SJSA1 (cell line): ENCODE measurements around the gene PHAX. TPM values are rescaled to one million over a fixed set of nuclear protein-coding genes. Genes with fewer than 3 reads are reported as not detected.
"Not testable (repeated sequence)": the region's sequence is repeated elsewhere in the genome, so short reads cannot be mapped to it uniquely, and the experiment has no call there.

ENCODE experiments used
- DNase-seq, 2 experiments: peaks; one replicate each; pipeline ENCODE4 v3.0.0-alpha.2; 2015 to 2020; ENCODE audit warnings: low spot score in 2 of 2, low read depth in 1 of 2
- H3K27ac ChIP-seq: fragments of 250-450 bp; sonication (Bioruptor Pico); 2 replicates; pipeline ENCODE4 v1.5.1; 2020; ENCODE audit warnings: mild to moderate bottlenecking, moderate library complexity
- H3K27me3 ChIP-seq: fragments of 250-450 bp; sonication (Bioruptor Pico); replicated peaks from 2 replicates; pipeline ENCODE4 v1.5.1; 2020; ENCODE audit warnings: mild to moderate bottlenecking, moderate library complexity
- H3K36me3 ChIP-seq: fragments of 250-450 bp; sonication (Bioruptor Pico); 2 replicates; pipeline ENCODE4 v1.5.1; 2020; ENCODE audit warnings: mild to moderate bottlenecking
- H3K4me1 ChIP-seq: fragments of 250-450 bp; sonication (Bioruptor Pico); replicated peaks from 2 replicates; pipeline ENCODE4 v1.6.1; 2021; ENCODE audit warnings: mild to moderate bottlenecking
- H3K4me3 ChIP-seq: fragments of 250-450 bp; sonication (Bioruptor Pico); 2 replicates; pipeline ENCODE4 v1.5.1; 2020; ENCODE audit warnings: mild to moderate bottlenecking
- H3K9me3 ChIP-seq: fragments of 250-450 bp; sonication (Bioruptor Pico); replicated peaks from 2 replicates; pipeline ENCODE4 v1.5.1; 2020; ENCODE audit warnings: mild to moderate bottlenecking
- total RNA-seq: library from RNA; depleted of rRNA; stranded (reverse); fragments of >200 nt; shearing (Covaris generic); gene quantifications from 2 replicates; pipeline ENCODE4 v1.2.3, GENCODE V29; 2014; rRNA removed

Gene PHAX, protein sequence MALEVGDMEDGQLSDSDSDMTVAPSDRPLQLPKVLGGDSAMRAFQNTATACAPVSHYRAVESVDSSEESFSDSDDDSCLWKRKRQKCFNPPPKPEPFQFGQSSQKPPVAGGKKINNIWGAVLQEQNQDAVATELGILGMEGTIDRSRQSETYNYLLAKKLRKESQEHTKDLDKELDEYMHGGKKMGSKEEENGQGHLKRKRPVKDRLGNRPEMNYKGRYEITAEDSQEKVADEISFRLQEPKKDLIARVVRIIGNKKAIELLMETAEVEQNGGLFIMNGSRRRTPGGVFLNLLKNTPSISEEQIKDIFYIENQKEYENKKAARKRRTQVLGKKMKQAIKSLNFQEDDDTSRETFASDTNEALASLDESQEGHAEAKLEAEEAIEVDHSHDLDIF
- total RNA-seq, result 94.9 and 147 TPM in 2 replicates

DNA sequence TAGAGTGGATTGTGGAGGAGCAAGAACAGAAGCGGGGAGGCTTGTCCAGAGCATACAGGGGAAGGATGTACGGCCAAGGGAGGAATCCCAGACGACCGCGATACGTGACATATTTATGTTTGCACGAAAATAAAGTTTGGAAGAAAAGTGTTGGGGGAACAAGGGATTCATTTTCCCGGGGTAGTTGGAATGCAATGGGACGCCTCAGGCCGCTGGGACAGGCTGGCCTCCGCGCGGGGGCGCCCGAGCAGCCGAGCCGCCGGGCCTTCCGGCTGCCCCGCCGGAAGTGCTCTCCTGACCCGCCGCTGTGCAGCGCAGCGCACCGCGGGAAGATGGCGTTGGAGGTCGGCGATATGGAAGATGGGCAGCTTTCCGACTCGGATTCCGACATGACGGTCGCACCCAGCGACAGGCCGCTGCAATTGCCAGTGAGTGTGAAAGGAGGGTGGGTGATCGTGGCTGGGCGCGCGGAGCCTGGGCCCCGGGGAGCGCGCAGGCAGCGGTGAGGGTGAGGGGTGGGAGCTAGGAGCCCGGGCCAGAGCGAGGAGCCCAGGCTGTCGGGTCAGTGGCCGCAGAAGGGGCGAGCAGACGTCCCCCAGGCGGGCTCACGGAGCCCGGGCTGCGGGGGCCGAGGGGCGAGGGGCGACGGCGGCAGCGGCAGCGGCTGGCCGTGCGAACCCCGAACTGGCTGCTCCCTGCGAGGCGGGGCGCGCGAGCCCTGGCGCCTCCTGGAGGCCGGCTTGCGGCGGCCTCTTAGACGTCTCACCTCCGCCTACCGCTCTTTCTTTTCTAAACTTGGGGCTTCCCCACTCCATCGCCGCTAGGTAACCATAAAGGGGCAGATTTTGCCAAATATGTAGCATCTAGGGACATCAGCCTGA, at the start of gene PHAX:
TSS of gene PHAX (plus strand) at position 317 of the 881 bp plus-strand sequence. CDS start at position 333, 16 bp downstream.
- Histone ChIP-seq H3K4me3 (peak within 1 kb of the TSS; percentile 95), H3K27me3 (no peaks in the 10 kb centered on the region), H3K36me3 (peaks cover 45% of the 10 kb centered on the region), H3K27ac (peak within 1 kb of the TSS; percentile 68), H3K9me3 (no peaks in the 10 kb centered on the region; the same call in 1 of the 2 replicates), H3K4me1 (peaks cover 21% of the 10 kb centered on the region)
- peak; percentile 83 to 84 for DNase-seq

DNA sequence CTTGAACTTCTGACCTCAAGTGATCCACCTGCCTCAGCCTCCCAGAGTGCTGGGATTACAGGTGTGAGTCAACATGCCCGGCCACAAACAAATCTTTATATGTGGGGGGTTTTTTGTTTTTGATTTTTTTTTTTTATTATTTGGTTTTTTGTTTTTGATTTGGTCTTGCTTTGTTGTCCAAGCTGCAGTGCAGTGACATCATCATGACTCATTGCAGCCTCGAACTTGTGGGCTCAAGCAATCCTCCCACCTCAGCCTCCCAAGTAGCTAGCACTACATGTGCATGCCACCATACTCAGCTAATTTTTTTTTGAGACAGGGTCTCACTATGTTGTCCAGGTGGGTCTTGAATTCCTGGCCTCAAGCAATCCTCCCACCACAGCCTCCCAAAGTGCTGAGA, 48.1 kb upstream of the PHAX start:
- peak in 1 of 2 experiments; percentile 40 for DNase-seq
- Histone ChIP-seq H3K27ac (no peak overlapping the region), H3K27me3 (no peaks in the 10 kb centered on the region), H3K9me3 (0 out of 2 replicates have a peak, but pooled peaks cover 2% of the 10 kb centered on the region), H3K4me3 (no peak overlapping the region), H3K36me3 (peaks cover 73% of the 10 kb centered on the region), H3K4me1 (no peaks in the 10 kb centered on the region)

DNA sequence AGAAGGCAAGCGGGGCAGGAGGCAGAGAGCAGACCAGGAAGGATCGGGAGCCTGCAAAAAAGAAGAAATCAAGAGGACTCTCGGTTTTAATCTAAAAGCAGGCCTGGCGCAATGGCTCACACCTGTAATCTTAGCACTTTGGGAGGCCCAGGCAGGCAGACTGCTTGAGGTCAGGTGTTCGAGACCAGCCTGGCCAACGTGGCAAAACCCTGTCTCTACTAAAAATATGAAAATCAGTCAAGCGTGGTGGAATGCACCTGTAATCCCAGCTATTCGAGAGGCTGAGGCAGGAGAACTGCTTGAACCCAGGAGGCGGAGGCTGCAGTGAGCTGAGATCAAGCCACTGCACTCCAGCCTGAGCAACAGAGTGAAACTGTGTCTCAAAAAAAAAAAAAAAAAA, 45.6 kb upstream of the PHAX start:
- H3K4me3 ChIP-seq, H3K27me3 ChIP-seq, H3K9me3 ChIP-seq, H3K27ac ChIP-seq, H3K4me1 ChIP-seq: not testable (repeated sequence)
- H3K36me3 ChIP-seq, result peaks cover 69% of the 10 kb centered on the region
- DNase-seq, result peak in 1 of 2 experiments; percentile 35

DNA sequence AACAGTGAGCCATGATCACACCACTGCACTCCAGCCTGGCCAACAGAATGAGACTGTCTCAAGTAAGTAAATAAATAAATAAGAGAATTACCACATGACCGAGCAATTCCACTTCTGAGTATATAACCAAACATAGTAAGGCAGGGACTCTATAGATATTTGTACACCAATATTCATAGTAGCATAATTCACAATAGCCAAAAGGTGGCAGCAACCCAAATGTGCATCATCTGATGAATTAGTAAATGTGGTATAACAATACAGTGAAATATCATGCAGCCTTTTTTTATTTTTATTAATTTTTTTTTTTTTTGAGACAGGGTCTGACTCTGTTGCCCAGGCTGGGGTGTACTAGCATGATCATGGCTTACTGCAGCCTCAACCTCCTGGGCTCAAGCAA, 38.8 kb upstream of the PHAX start:
- Histone ChIP-seq H3K9me3 (no peaks in the 10 kb centered on the region), H3K27ac (no peak overlapping the region), H3K4me3 (no peak overlapping the region), H3K36me3 (peaks cover 51% of the 10 kb centered on the region), H3K27me3 (no peaks in the 10 kb centered on the region), H3K4me1 (no peaks in the 10 kb centered on the region)
- DNase-seq, result peak in 1 of 2 experiments; percentile 34

DNA sequence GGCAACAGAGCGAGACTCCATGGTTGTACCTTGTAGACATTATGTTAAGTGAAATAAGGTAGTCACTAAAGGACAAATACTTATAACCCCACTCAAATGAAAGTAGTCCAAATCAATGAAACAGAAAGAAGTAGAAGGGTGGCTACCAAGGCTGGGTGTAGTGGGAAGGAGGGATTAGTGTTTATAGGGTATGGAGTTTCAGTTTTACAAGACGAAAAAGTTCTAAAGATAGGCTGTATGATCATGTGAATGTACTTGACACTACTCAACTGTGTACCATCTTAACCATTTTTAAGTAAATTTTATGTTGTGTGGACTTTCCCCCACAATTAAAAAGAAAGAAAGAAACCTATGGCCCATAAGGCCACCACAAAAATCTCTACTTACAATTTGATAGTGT, 37.9 kb upstream of the PHAX start:
- no peak for DNase-seq
- no peak overlapping the region for H3K27ac ChIP-seq
- H3K4me1 ChIP-seq, result no peaks in the 10 kb centered on the region
- no peaks in the 10 kb centered on the region for H3K9me3 ChIP-seq
- H3K4me3 ChIP-seq, result no peak overlapping the region
- H3K36me3 ChIP-seq, result peaks cover 56% of the 10 kb centered on the region
- H3K27me3 ChIP-seq, result no peaks in the 10 kb centered on the region

DNA sequence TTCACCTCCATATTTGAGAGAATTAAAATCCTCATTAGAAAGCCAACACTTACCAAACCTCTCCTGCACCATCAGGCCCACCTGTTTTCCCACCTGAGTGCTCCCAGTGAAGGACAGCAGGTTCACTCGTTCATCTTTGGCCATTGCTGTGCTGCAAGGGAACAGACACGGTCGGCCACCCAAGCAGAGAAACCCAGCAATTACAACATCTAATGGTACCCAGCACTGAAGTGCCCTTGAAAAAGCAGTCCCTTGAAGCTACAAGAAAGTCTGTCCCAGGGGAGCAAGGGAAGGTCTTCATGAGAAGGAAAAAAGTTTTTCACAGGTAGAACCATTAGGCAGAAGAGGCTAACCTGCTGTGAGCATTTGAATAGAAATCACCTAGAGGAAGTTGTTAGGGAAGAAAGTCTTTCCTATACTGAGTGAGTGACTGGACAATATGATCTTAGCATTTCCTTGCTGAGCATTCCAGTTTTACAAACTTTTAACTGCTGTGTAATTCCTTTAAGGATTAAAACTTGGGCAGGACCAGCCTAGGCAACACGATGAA, 32.5 kb upstream of the PHAX start:
- Histone ChIP-seq H3K27me3 (no peaks in the 10 kb centered on the region), H3K4me3 (no peak overlapping the region), H3K9me3 (0 out of 2 replicates have a peak, but pooled peaks cover 3% of the 10 kb centered on the region), H3K4me1 (no peaks in the 10 kb centered on the region), H3K36me3 (peaks cover 75% of the 10 kb centered on the region), H3K27ac (no peak overlapping the region)
- peak in 1 of 2 experiments; percentile 34 for DNase-seq

DNA sequence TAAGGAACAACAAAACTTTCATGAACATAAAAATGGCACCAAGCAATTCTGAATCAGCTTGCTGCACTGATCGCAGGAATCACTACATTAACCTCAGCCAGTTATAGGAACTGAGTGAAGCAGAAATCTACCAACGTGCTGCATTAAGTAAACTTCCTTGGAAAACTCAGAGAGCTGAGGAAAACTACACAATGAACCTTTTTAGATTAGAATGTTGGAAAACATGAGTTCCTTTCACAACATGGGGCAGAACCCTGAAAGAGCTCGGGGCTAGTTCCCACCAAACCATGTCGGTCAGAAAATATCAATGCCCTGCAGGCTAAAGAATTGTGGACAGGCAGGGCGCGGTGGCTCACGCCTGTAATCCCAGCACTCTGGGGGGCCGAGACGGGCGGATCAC, 25.1 kb upstream of the PHAX start:
- H3K4me1 ChIP-seq, result no peaks in the 10 kb centered on the region
- no peak overlapping the region for H3K4me3 ChIP-seq
- no peaks in the 10 kb centered on the region for H3K9me3 ChIP-seq
- DNase-seq, result peak in 1 of 2 experiments; percentile 33
- no peaks in the 10 kb centered on the region for H3K27me3 ChIP-seq
- H3K27ac ChIP-seq, result no peak overlapping the region
- peaks cover 80% of the 10 kb centered on the region for H3K36me3 ChIP-seq

DNA sequence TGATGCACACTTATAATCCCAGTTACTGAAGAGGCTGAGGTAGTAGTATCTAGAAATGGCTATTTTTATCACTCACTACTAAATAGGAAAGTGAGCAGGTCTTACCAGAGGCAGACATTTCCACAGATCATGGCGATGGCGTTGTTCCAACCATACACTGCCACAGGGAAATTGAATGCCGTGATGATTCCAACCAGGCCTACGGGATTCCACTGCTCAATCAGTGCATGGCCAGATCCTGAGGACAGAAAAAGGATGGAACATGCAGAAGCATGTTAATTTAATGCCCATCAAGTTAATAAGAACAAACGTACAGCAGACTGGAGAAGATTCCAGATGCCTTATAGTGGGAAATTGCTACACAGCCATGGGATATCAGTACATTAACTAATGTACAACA, 23.8 kb upstream of the PHAX start:
- Histone ChIP-seq H3K4me3 (no peak overlapping the region), H3K36me3 (peaks cover 86% of the 10 kb centered on the region), H3K27me3 (no peaks in the 10 kb centered on the region), H3K9me3 (no peaks in the 10 kb centered on the region), H3K4me1 (no peaks in the 10 kb centered on the region), H3K27ac (no peak overlapping the region)
- DNase-seq, result peak in 1 of 2 experiments; percentile 5

DNA sequence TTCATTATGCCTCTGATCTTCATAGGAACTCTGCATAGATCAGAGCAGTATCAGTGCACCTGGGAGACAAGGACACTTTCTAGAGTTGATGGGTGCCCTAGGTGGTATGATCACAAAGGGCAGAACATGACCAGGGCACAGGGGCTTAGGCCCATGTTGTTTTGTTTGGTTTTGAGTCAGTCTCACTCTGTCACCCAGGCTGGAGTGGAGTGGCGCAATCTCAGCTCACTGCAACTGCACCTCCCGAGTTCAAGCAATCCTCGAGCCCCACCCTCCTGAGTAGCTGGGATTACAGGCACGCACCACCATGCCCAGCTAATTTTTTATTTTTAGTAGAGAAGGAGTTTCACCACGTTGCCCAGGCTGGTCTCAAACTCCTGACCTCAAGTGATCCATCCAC, 23.3 kb upstream of the PHAX start:
- H3K9me3 ChIP-seq, result no peaks in the 10 kb centered on the region
- H3K27me3 ChIP-seq, result no peaks in the 10 kb centered on the region
- DNase-seq, result no peak
- no peaks in the 10 kb centered on the region for H3K4me1 ChIP-seq
- peaks cover 88% of the 10 kb centered on the region for H3K36me3 ChIP-seq
- H3K4me3 ChIP-seq, result no peak overlapping the region
- H3K27ac ChIP-seq, result no peak overlapping the region

DNA sequence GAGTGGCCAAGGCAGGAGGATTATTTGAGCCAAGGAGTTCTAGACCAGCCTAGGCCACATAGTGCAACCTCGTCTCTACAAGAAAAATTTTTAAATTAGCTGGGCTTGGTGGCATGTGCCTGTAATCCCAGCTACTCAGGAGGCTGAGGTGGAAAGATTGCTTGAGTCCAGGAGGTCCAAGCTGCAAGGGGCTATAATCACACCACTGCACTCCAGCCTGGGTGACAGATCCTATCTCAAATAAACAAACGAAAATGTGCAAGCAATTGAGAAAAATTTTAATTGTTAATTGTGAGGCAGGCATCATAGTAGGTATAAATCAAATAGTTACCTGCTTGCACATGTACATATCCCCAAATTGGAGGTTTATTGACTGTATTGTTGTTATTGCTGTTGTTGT, 21.0 kb upstream of the PHAX start:
- no peaks in the 10 kb centered on the region for H3K4me1 ChIP-seq
- H3K27me3 ChIP-seq, result no peaks in the 10 kb centered on the region
- no peak overlapping the region for H3K27ac ChIP-seq
- no peak overlapping the region for H3K4me3 ChIP-seq
- no peak for DNase-seq
- H3K36me3 ChIP-seq, result peaks cover 88% of the 10 kb centered on the region
- H3K9me3 ChIP-seq, result no peaks in the 10 kb centered on the region

DNA sequence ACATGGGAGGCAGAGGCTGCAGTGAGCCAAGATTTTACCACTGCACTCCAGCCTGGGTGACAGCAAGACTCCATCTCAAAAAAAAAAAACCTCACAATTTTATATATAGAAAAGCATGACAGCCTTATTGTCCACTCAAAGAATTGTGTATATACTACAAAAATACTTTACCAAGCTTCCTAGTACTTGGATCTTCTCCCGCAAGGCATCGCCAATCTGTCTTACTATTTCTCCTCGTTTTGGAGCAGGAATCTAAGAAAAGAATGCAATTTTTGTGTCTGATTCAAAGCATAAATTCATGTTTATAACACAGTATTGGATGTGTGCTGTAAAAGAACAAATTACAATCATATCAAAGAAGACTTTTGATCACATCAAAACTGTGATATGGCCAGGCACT, 17.0 kb upstream of the PHAX start:
- no peak overlapping the region for H3K27ac ChIP-seq
- DNase-seq, result no peak
- no peak overlapping the region for H3K4me3 ChIP-seq
- H3K9me3 ChIP-seq, result no peaks in the 10 kb centered on the region
- H3K27me3 ChIP-seq, result no peaks in the 10 kb centered on the region
- H3K36me3 ChIP-seq, result peaks cover 91% of the 10 kb centered on the region
- no peaks in the 10 kb centered on the region for H3K4me1 ChIP-seq

DNA sequence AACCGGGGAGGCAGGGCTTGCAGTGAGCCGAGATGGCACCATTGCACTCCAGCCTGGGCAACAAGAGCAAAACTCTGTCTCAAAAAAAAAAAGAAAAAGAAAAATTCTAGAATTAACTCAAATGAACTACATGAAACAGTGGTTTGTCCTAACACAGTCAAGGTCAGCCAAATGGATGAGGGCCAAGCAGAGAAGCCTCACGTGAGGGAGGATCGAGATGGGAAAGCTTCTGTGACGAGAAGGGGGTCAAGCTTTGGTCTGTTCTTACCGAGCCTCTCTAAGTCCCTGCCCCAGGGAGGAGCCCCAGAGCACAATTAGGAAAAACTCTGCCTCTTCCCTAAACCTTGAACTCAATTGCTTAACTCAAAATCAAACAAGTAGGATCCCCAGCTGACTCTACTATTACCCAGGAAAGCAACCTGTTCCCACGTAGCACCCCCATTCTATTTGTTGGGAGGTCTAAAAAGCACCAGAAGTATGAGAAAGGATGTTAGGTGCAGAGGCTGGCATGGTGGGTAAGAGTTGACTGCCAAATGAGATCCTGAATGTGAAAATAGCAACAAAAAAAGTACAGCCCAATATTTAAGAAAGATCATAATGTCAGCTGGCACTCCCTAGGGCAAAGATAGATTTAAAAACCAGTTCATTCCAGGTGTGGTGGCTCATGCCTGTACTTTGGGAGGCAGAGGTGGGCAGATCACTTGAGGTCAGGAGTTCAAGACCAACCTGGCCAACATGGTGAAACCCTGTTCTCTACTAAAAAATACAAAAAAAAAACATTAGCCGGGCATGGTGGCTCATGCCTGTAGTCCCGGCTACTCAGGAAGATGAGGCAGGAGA, 13.0 kb upstream of the PHAX start:
- H3K36me3 ChIP-seq, result peaks cover 77% of the 10 kb centered on the region

More for the DNA sequence above, 13.0 kb upstream of the PHAX start:
- H3K9me3 ChIP-seq, result no peaks in the 10 kb centered on the region
- no peak overlapping the region for H3K4me3 ChIP-seq
- H3K27me3 ChIP-seq, result no peaks in the 10 kb centered on the region
- no peaks in the 10 kb centered on the region for H3K4me1 ChIP-seq
- no peak for DNase-seq
- no peak overlapping the region for H3K27ac ChIP-seq
